NCI-H446 (cell line): ENCODE data around the gene KCNQ1.

ENCODE experiments used
- DNase-seq, 2 experiments: peaks; one replicate each; lab custom pipeline; 2025; lab: John Stamatoyannopoulos, UW

The KCNQ1 gene

DNA sequence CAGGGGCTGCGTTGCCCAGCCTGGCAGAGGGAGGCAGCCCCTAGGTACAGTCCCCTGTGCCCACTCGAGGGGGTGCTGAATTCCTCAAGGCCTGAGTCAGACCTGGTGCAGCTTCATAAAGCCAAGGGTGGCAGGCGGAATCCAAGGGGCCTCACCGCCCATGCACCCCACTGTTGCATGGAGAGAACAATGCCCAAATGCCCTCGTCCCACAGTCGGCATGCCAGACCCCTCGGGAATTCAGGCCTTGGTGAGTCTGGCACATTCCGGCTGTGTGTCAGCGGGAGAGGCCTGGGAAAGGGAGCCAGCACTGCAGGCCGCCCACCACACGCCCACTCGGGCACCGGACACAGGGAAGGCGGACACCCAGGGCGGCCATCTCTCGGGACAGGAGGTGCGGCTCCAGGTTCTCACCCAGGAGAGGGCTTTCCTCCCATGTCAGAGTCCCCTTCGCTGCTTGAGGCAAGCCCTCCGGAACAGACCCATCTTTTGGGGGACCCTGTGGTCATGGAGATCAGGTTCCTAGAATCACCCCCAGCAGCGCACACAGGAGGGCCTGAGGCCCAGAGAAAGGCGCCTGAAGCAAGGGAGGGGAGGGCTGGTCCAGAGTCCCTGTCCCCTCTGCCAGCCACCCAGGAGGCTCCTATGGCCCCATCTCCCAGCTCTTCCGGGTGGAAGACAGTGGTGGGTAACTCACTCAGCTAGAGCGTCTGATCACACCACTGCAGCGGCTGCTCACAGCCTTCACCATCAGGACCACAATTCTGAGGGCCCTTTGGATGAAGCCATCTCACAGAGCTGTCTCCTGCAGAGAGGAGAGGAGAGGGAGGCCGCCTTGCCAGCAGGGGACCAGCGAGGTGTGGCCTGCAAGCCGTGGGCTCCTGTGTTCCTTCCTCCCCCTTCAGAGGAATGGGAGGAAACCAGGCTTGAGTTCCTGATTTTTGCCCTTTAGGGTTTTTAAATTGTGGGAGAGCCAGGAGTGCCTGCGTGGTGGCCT lies 286.6 kb downstream of the KCNQ1 start:
- DNase-seq = no peak

DNA sequence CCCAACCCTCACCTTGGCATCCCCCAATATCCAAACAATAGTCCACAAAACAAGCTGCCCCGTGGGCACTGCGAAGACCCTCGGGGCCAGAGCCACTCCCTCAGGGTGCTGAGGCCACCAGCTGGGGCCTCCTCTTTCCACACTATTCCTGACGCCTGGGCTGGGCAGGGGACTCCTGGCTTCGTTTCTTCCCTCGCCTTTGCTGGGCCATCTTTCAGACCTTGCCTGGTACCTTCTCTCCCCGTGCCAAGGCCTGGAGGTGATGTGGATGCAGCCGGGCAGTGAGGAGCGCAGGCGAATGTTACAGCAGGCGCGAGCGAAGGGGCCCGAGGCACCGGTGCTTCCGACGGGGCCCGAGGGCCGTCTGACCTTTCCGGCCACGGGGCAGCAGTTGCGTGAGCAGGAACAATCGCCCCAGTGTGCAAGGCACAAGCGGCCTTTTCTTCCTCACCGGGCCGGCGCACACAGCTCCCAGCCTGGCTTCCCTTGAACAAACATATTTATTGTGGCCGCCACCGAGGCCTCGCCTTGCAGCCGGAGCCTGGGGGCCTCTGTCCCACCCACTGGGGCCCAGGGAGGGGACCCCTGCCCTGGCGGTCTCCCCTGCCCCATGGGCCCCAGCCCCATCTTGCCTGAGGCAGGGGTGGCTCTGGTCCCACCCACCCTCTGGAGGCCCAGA lies 287.6 kb downstream of the KCNQ1 start:
- no peak for DNase-seq

DNA sequence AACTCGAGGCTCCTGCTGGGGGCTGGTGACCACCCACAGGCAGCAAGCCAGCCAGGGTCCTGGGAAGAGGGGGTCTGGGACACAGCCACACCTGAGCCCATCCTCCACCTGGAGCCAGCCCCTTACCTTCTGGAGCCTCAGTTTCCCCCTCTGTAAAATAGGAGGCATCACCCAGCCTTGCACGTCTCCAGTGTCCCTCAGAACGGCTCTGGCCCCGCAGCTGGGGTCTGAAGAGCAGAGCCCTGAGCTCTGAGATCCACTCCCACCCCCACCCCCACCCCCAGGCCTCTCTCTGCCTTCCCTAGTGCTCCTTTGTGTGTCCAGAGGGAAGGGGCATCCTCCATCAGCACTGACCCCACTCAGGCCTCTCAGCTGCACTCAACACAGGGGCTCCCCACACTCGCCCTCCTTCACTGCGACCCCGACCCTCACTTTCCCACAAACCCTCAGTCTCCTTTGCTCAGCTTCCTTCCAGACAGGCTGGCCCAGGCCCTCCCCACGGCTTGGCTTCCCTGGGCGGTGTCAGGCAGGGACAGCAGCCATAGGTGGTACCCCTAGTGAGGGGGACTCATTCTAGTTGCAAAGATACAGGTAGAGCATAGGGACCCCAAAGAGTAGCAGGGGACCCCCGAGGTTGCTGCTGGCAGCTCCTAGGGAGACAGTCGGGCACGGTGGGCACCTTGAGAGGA lies 288.3 kb downstream of the KCNQ1 start:
- no peak for DNase-seq

DNA sequence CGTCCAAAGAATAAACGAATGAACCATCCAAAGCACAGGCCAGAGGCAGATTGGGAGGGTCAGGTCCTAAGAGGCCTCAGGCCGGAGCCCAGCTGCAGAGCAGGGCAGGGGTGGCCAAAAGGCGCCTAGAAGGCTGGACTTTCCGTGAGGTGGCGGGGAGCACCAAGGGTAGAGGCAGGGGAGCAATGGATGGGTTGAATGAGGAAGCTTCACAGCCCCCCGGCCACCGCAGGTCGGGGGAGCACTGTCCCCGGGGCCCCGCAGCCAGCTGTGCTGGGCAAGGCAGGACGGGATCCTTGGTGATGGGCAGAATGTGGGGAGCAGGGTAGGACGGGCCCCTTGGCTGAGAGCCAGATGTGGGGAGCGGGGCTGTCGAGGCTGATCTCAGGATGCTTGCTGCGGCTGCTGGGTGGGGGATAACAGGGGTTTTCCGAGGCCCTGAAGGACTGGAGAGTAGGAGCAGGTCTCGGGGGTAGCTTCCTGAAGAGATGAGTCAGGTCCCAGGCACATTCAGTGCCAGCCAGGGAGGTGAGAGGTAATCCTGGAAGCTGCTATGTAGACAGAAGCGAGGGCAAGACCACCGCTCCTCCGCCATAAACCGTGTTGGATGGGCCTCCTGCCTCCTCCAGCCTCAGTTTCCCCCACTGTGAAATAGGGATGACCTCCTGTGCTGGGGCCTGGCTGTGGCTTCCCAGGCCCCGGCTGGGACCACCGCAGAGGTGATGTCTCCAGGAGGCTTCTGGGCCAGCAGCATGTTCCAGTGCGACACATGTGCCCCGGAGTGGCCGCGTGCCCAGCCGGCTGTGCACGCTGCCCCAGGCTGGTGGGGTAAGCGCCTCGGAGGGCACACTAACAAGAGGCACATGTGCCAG lies 289.6 kb downstream of the KCNQ1 start:
- no peak for DNase-seq

DNA sequence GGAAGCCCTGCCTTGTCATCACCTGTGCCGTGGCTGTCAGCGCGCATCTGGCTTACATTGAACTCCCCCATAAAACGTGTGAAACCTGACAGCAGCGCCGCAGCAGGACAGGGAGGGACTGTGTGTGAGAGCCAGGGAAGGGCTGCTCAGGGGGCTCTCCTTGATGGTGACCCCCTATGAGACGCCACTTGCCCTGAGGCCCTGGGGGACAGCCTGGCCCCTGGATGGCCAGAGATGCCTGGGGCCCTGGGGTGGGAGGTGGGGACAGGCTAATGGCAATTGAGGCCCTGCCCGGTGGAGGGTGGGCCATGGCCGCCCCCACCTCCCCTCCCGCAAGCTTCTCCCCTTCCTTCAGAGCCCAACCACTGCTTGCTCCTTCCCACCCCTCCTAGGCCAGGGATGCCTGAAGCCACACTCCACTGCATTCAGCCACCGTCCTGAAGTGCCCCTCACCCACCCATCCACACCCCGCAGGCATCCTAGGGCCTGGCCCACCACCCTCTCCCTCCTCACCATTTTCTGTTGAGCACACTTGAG lies 290.3 kb downstream of the KCNQ1 start:
- DNase-seq = no peak

DNA sequence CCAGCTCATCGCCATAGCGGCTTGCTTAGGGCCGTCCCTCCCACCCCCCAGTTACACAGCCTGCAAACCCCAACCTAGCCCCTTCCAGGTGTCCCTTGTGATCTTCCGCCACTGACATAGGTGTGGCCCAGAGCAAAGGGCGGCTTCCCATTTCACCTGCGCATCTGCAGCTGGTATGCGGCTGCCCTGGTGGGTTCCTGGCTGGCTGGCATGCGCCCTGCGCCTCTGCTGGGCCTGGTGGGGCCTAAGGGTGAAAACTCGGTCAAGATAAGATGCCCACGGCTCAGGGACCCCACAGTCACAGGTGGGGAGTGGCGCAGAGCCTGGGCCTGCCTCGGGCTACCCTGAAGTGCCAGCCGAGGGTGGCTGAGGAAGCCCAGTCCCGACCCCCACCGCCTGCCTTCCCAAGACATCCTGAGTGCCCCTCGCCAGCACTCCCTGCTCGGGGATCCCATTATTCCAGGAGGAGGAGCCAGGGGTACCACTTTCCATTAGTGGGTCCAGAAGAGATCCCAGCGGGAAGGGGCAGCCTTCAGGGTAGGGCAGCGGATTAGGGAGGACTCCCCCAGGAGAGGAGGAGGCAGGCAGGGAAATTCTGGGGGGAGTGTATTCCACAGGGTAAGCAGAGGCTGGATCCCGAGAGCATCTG lies 291.9 kb downstream of the KCNQ1 start:
- no peak for DNase-seq

DNA sequence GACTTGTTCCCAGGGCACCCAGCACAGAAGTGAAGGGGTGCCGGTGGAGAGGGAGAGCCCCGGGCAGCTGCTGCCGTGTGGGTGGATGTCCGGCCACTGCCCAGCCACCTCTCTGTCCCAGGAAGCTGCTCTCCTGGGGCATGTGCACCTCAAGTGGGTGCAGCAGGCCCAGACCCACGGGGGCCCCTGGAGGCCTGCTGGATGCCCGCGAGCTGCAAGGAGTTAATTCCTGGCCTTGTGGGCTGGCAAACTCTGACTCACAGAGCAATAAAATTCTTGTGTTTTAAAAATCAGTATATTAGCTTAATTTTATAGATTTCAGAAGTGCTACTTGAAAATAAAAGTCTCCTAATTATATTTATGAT lies 292.4 kb downstream of the KCNQ1 start:
- DNase-seq = no peak

DNA sequence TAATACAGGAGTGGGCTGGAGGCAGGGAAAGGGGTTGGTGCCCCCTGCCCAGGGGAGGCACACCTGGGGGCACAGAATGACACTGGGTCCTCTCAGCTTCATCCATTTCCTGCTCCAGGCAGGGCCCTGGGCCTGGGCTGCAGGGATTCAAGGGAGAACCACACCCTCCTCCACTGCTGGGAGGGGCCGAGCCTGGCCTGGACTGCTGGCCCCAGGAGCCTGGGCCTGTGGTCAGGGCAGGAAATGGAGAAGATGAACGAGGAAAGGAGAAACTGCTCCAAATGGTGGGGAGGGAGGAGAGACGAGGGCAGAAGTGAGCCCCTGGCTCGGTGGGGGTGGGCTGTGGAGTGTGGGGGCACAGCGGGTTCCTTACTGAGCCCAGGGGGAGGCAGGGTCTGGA lies 293.1 kb downstream of the KCNQ1 start:
- DNase-seq = no peak

DNA sequence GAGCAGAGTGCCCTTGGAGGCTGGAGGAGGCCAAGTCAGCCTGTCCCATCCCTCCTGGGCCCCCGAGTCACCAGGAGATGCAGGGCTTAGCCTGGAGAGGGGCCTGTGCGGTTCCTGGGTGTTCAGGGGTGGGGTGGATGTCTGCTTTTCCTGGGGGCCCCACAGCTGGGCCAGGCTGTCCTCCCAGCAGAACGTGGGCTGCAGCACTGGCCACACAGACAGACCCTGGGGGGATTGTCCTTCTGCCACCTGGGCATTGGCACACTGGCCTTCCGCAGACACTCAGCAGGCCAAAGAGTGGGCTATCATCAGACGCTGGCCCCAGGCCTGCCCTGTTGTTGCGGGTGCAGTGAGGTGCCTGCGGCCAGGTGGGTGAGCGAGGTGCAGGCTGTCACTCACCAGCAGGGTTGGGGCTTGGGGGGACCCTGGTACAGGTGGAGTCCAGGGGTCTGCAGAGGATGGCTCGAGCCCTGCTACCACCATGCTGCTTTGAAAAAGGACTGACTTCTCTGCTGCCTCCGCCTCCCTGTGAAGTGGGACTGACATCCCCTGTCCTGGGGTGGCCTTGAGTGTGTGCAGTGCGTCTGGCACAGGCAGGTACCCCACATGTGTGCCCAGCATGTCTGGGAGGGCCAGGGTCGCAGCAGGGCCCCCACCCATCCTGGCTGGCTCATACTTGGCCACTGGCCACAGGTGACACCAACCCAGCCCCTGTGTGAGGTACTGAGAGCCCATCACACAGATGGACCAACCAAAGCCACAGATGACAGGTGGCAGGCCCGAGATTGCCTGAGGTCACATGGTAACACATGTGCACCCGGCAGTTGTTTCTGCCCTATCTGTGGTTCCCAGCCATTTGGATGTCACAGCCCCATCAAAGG lies 294.0 kb downstream of the KCNQ1 start:
- DNase-seq = no peak

DNA sequence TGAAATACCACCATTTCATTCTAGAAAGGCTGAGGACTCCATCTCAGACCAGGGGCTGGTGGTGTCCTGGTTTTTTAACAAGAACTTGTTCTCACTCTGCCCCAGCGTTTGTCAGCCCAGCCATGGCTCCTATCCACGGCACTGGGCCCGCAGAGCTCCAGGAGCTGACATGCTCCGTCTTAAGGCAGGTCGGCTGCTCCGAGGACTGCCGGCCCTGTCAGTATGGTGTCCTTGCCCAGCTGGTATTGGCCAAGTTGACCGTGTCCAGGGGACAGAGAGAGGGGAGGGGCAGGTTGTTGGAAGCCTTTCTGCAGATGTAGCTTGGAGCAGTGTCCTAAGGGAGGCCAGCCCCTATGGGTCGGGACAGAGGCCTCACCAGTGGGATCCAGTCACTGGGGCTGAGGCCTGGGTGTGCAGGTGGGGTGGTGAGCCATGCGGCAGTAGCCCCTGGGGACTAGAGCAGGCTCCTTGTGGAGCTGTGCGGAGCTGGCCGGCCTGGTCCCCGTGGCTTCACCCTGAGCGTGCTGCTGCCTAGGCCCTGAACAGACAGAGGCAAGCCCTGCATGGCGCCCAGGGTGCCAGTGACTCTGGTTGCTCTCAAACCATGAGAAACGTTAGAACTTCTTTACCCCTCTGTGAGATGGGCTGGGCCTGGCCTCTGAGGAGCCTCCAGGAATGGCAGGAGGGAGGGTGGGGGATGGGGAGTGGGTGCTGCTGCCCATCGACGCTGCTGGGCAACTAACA lies 294.9 kb downstream of the KCNQ1 start:
- DNase-seq = no peak

DNA sequence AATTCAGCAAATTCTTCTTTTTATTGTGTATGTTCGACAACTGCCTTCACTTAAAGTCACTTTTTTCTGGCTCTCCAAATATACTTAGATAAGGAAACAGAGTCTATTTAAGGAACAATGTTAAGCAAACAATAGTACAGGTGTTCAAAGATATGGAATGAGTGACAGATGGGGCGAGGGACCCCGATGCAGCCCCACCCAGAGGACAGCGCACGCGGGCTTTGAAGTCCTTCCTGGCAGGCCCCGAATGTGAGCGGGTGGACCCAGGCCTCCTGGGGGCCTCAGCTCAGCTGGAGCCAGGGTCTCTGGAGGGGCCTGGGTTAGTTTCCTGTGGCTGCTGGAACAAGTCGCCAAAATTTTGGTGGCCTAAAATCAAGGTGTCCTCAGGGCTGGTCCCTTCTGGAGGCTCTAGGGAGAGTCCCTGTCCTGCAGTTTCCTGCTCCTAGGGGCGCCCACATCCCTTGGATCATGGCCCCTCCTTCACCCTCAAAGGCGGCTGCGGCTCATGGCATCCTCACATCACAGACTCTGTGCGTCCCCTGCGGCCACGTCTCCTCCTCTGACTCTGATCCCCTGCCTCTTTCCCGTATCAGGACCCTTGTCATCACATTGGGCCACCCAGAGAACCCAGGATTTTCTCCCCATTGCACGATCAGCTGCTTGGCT lies 295.6 kb downstream of the KCNQ1 start:
- DNase-seq = no peak

DNA sequence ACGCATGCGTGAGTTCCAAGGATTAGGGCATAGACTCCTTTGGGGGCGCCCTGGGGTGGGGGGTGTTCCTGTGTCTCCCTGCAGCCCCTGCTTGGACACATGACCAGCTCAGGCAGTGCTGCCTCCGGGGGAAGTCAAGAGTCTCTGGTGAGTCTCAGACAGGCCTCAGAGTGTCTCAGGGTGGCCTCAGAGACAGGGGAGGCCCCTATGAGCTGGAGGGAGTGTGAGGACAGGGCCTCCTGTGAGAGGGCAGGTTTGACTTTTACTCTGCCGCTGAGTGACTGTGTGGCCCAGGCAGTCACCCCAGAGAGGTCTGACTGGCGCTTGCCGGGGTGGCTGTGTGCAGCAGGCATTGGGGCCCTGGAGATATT lies 296.2 kb downstream of the KCNQ1 start:
- DNase-seq = no peak

DNA sequence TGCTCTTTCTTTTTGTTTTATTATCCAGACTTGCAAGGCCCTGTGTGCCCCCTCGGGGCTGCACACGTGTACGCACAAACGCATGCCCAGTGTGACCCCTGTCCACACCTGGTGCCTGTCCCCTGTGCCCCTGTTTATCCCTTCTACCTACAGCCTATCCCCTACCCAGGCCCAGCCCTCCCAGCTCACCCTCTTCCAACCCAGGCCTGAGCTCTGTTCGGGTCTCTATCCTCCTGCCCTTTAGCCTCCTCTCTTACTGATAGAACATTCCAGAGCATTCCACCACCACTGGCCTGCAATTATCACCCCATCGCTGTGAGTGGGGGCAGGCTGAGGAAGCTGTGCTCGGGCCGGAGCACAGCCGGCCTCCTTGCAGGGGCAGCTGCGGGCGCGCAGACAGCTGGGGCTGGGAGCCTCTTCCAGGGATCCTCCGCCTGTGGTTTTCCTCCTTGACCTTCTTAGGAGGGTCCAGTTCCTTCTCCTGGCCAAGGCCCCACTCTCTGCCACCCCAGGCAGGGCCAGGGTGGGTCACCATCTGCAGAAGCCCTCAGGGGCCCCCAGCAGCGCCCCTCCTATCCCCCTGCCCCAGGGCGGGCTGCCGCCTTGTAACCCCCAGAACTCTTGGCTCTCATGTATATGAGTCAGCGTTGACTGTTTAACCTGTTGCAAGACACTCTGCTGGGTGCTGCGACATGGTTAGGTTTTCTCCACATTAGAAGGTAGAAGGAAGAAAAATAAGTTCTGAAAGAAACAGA lies 296.7 kb downstream of the KCNQ1 start:
- DNase-seq = no peak

DNA sequence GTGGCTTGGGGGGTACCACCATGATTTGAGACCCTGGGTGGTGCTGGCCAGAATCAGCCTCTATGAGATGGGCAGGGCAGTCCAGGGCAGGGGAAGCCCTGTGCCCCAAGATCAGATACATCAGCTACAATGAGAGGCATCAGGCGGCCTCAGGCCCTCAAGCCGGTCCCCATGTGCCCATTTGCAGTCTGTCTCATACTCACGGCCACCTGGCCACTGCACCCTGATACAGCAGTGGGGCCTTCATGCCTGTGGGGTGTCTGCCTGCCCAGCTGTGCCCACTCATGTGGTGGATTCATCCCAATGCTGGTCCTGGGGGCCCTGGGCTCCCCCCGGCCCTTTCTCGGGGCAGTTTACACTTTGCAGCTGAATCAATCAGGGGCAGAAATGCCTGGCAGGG lies 297.4 kb downstream of the KCNQ1 start:
- no peak for DNase-seq

DNA sequence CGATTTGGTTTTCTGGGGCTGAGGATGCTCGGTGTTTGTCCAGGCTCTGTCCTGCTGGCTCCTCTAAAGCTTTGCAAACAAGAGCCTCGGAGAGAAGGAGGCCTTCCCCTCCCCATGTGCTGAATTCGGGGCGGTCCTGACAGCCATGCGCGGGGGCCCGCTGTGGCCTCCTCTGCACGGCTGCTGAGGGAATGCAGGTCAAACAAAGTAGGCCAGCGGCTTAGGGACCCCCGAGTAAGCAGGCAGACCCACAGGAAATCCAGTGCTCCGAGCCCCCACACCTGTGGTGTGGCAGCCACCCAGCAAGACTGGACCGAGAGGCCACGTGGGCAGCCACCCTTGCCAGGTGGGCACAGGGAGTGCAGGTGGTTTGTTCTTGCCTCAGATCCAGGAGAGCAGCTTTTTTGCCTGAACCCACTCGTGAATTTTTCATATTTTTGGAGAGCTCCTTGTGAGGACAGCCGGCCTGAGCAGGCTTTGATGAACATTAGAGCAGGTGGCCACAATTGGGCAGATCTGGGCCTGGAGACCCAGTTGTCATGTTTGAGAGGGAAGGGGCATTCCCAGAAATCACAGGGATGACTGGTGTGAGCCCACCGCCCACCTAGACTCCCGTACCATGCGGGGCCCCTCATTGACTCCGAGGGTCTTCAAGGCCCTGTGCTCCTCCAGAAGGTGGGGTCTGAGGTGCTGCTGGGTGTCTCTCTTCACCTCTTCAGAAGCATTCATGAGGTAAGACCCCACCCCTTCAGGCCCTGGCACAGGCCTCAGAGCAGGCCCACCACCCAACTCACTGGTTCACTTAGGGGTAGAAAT lies 298.0 kb downstream of the KCNQ1 start:
- DNase-seq = no peak

DNA sequence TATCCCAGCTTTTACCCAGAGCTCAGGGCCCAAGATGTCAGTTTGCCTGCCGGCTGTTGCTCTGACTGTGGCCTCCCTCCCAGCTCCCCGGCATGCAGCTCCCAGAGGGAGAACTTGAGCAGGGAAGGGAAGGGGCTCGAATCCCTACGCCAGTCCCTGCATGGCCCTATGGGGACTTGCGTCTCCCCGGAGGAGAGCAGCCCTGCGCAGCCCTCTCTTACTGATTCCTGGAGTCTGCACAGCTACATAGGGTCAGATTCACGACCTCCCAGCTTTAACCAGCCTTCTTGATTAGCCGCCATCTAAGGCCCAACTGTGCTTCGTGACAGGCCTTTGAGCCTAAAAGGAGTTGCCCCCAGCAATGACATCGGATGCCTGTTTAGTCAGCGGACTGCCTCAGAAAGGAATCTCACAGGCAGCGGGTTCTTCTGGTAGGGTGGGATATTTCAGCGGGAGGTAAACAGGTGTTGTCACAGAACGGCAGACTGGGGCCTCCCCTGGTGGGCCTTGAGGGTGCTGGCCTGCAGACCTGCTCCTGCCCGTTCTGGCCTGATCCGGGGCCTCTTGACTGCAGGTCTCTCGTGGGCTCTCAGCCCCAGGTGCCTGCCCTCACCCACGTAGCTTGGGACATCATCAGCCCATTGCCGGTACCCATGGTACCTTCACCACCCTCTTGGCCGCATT lies 298.8 kb downstream of the KCNQ1 start:
- no peak for DNase-seq

DNA sequence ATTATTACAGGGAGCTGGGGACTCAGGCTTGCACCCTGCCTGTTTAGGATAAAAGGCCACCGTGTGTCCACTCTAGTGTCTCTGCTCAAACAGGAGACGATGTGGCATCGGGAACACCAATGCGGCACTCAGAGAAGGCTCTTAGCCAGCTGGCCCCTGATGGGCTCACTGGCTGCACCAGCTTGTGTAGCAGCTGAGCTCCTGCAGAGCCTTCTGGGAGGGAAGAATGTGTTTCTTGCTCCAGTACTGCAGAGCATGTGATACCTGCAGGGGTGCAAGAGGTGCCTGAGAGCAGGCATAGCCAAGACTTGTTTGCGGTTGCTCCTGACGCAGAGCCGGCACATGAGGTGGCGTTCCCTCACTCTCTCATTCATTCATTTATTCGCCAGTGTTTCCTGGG lies 299.4 kb downstream of the KCNQ1 start:
- DNase-seq = no peak
